Measurements from ENCODE around the gene DOCK4.

- TF ChIP-seq CTCF (IDR thresholded peaks at IDR 0.05): no peak
- TF ChIP-seq POLR2A (IDR thresholded peaks at IDR 0.05): no peak
Measured at GRCh38 chr7:112133328-112133727, 72.9 kb downstream of the DOCK4 start.

All from testis (tissue), 2 donors.